NCI-H748 treated with DMSO at 0.1 percent for 48 hours (cell line): Measurements from ENCODE around the gene SHISA9.

Experiments used
- DNase-seq: peaks from one replicate; lab custom pipeline; 2025; lab: John Stamatoyannopoulos, UW

The SHISA9 gene

DNA sequence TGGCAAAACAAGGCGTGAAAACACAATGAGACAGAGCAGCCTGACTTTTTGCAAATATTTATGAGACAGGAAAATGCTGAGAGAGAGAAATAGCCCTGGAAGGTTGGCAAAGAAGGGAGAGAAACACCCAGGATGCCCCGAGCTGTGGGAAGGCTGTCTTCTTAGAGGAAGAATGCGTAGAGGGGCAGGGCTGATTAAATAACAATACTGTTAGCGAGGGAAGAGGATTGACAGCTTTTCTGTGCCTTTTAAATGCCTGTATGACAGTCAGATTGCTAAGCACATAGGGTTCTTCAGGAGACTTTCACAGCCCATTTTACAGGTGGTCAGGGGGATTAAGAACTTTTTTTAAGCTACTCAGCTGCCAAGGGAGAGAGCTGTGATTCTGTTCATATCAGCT lies 219.2 kb downstream of the SHISA9 start:
- no peak for DNase-seq

DNA sequence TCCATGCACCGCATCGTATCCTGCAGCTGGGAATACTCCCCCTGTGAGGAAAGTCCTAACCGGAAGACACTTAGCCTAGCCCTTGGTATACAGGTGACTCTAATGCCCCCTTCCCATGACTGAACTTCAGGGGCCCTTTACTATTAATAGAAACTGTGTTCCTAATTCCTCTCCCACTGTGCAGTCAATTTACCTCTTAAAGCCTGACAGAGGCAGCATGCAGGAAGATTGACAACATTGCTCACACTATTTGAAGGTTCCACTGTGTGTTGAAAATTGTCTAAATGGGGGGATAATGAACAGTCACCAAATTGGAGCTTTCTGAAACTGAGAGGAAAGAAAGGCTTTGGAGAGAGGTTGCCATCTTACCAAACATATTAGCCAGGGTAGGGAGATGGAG lies 222.6 kb downstream of the SHISA9 start:
- no peak for DNase-seq

DNA sequence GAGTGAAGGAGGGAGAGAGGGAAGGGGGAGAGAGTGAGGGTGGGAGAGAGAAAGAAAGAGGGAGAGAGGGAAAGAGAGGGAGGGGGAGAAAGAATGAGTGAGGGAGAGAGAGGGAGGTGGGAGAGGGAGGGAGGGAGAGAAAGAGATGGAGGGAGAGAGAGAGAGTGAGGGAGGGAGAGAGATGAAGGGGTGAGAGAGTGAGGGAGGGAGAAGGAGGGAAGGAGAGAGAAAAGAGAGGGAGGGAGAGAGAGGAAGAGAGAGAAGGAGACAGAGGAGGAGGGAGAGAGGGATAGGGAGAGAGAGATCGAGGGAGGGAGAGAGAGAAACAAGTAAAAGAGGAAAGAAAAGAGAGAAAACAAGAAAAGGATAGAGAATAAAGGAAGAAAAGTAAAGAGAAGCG lies 225.7 kb downstream of the SHISA9 start:
- no peak for DNase-seq

DNA sequence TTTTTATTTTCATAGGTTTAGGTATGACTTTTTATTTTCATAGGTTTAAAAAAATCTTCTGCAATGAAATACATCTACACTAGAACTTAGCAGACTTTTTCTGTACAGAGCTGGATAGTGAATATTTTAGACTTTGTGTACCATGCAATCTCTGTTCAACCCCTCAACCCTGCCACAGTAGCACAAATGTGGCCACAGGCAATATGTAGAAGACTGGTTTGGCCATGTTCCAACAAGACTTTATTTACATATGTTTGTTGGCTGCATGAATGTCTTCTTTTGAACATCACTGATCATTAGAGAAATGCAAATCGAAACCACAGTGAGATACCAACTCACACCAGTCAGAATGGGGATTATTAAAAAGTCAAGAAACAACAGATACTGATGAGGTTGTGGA lies 229.2 kb downstream of the SHISA9 start:
- DNase-seq: no peak

DNA sequence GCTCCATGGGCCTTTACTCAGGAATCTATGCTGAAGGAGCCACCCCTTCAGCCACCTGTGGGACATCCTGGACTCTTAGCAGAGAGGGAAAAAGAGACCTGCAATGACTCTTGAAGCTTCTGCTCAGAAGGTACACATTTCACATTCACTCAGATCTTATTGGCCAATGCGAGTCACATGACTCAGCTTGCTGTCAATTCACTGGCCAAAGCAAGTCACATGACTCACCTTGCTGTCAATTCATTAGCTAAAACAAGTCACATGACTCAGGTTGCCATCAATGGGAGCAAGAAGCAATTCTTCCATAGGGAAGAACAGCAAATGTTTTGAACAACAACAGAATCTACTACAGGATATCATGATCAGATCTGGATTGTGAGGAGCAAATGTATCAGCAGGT lies 233.4 kb downstream of the SHISA9 start:
- DNase-seq: no peak

GRCh38 chr16:13136901-13137300 lies 235.5 kb downstream of the SHISA9 start:
- DNase-seq: no peak

- DNase-seq: no peak
Measured at GRCh38 chr16:13138528-13138927, 237.1 kb downstream of the SHISA9 start.

- DNase-seq: no peak
Measured at GRCh38 chr16:13139661-13140241, 238.4 kb downstream of the SHISA9 start.

GRCh38 chr16:13143551-13143950 lies 242.2 kb downstream of the SHISA9 start:
- no peak for DNase-seq

DNA sequence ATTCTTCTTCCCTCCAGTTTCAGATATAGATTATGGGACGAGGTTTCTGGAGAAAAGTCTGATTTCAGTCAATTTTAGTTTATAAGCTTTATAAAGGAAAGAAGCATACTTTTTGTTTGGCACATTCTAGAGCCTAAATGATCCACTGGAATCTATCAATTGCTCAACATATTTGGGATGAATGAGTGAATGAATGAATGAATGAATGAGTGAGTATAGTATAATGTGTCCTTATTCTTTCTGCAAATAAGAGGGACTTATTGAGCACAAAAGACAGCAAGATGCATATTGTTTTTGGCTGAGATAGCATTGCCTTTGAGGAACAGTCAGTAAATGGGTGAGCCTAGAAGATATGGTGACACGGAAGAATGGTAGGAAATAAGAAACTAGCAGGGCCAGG lies 245.4 kb downstream of the SHISA9 start:
- no peak for DNase-seq

- DNase-seq: no peak
Measured at GRCh38 chr16:13148294-13148693, 246.9 kb downstream of the SHISA9 start.

GRCh38 chr16:13148836-13149235 lies 247.4 kb downstream of the SHISA9 start:
- no peak for DNase-seq

DNA sequence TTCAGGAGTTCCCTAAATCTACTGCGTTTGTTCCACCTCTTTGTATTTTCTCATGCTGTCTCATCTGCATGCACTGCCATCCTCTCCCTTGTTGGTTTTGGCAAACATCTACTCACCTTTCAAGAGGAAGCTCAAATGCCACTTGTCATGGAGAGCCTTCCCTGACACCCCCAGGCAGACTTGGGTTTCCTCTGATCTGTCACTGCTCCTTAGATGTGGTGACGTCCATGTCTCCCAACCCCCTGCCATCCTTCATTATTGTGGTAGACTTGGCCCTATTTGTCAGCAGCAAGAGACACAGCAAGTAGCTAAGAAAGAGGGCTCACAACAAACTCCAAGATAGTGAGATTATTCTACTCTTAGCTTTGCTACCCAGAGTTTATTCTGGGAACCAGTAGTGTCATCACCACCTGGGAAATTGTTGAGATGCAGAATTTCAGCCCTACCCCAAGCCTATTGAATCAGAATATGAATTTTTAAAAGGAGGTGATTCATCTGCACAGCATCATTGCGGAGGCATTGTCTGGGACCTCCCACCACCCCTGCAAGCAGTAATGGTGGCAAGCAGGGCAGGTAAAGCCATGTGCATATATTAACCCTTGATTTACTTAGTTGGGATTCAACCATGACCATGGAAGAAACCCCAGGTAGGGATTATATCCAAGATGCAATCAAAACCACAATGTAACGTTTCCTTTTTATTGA lies 248.9 kb downstream of the SHISA9 start:
- DNase-seq: no peak

DNA sequence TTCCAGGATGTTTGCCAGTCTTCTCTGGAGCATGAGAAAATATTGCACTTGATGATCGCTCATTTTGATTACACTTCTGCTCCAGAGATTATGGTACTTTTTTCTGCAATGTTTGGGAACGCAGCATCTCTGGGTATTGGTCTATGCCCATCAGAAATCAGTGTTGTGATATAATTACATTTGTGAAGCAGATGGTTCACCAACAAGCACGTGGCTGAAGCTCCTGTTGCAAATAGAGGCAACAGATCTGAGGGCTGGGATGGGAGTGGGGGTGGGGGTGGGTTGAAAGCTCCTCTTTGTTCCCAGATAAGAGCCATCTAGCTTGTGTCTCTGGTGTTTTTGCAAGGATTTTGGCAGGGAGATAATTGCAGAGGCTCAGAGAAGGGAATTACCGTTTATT lies 252.3 kb downstream of the SHISA9 start:
- DNase-seq: no peak

- DNase-seq: no peak
Measured at GRCh38 chr16:13154799-13155198, 253.4 kb downstream of the SHISA9 start.

DNA sequence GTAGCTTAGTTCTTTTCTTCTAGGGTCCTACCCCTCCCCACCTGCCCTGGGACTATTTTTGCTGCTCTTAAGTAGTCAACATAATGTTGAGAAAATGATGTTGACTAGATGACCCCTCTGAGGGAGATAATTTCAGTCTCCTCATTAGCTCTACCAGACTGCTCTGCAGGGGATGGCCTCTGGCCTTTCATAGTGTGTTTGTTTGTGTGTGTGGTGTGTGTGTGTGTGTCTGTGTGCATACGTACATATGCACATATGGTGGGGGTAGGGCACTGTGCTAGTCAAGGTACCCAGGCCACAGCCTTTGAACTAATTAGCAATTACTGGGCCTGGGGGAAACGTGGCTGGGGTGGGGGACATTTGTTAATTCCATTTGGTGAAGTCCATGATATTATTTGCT lies 254.0 kb downstream of the SHISA9 start:
- no peak for DNase-seq

DNA sequence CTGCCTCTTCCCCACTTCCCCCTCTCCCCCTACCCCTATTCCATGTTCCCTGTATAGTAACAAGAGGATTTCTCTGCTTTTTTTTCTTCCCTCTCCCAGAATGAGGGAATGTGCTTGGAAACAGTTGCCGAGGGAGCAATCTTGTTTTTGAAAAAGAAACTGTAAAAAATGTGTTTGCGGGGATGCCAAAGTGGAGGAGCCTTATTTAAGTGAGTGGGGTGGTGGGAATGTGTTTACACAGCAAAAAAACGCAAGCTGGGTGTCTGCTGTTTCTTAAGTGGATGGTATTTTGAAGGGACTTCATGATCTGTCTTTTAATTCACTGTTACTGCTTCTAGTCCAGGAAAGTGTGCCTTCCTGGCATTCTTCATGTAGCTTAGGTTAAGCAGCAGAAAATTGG lies 254.4 kb downstream of the SHISA9 start:
- no peak for DNase-seq

DNA sequence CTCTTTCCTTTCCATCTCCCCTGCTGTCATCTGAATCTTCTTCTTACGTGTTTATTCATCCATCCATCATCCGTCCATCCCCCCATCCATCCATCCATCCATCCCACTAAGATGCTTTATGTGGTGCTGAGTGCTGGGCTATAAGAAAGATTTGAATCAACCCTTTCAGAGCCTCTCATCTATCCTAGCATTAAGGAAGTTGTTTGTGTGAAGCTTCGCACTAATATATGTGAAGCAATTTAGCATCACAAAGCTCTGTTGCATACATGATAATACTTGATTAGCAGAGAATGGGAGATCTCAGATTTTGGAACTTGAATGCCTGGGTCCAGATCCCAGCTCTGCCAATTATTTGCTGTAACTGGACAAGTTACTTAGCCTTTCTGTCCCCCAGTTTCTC lies 255.7 kb downstream of the SHISA9 start:
- no peak for DNase-seq

DNA sequence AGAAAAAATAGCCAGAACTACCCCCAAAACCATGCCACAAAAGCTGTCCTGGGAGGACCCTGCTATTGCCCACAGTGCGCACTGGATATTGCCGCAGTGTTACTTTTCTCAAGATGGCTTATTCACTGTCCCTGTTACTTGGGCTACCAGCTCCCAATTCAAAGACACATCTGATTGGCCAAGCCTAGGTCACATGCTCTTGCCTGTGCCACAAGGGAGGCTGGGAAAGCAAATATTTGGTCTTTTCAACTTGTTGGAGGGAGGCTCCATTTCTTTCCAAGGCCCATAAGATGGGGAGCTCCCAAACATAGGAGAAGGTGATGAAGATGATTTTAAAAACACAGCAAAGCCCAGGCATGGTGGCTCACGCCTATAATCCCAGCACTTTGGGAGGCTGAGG lies 257.0 kb downstream of the SHISA9 start:
- no peak for DNase-seq

GRCh38 chr16:13165024-13165423 lies 263.6 kb downstream of the SHISA9 start:
- DNase-seq: no peak

DNA sequence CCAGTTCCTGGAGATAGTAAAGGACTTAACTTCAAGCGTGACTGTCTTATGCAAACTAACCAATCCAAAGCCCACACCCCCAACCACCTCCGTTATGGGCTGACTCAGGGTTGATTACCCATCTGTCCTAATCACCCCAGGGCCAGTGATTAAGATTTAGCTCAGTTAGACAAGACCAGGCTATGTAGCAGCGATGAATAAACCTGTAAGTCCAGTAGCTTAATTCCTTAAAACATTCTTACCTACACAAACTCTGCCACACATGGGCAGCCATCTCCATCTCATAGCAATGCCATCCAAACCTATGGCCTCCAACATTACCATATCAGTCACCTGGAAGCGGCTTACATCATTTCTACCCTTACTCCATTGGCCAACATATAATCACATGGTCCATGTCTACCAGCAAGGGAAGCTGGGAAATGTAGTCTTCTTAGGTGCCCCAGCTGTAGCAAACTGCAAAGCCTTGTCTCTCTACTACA lies 266.7 kb downstream of the SHISA9 start:
- DNase-seq: no peak

GRCh38 chr16:13171313-13171712 lies 269.9 kb downstream of the SHISA9 start:
- DNase-seq: no peak

GRCh38 chr16:13176711-13177110 lies 275.3 kb downstream of the SHISA9 start:
- DNase-seq: no peak

GRCh38 chr16:13178318-13178717 lies 276.9 kb downstream of the SHISA9 start:
- no peak for DNase-seq
